MM.1S (cell line): ENCODE measurements around the gene CBARP.

Experiments
- DNase-seq: peaks from one replicate; pipeline ENCODE4 v3.0.0-alpha.2; 2015
- H2AFZ ChIP-seq: fragments of 300-600 bp; sonication (generic); 2 replicates; pipeline ENCODE4 v1.6.0; 2016; ENCODE audit warnings: antibody characterized with exemption, low read length
- H3F3A ChIP-seq: fragments of 300-600 bp; sonication (generic); 2 replicates; pipeline ENCODE4 v1.6.1; 2016; ENCODE audit warnings: mild to moderate bottlenecking, antibody characterized with exemption, low read length, moderate library complexity, mixed read lengths; ENCODE audit not compliant: insufficient read depth
- H3K27ac ChIP-seq: fragments of 300-600 bp; sonication (generic); 2 replicates; pipeline ENCODE4 v1.5.1; 2016; ENCODE audit warnings: mild to moderate bottlenecking, low read length
- H3K27me3 ChIP-seq: fragments of 300-600 bp; sonication (generic); replicated peaks from 2 replicates; pipeline ENCODE4 v1.6.0; 2016; ENCODE audit warnings: low read length; ENCODE audit not compliant: insufficient read depth
- H3K36me3 ChIP-seq: fragments of 300-600 bp; sonication (generic); replicated peaks from 2 replicates; pipeline ENCODE4 v1.6.1; 2016; ENCODE audit warnings: mild to moderate bottlenecking, low read length, mixed read lengths; ENCODE audit not compliant: insufficient read depth
- H3K4me1 ChIP-seq: fragments of 300-600 bp; sonication (generic); 2 replicates; pipeline ENCODE4 v1.6.1; 2016; ENCODE audit warnings: low read length, mixed read lengths
- H3K4me2 ChIP-seq: fragments of 300-600 bp; sonication (generic); 2 replicates; pipeline ENCODE4 v1.6.0; 2016; ENCODE audit warnings: low read depth, low read length
- H3K4me3 ChIP-seq: fragments of 300-600 bp; sonication (generic); 2 replicates; pipeline ENCODE4 v1.5.1; 2016; ENCODE audit warnings: low read length, mixed read lengths
- H3K79me2 ChIP-seq: fragments of 300-600 bp; sonication (generic); 2 replicates; pipeline ENCODE4 v1.6.1; 2016; ENCODE audit warnings: mixed run types, low read length, mixed read lengths
- H3K9ac ChIP-seq: fragments of 300-600 bp; sonication (generic); 2 replicates; pipeline ENCODE4 v1.6.1; 2016; ENCODE audit warnings: low read length, mixed read lengths
- H3K9me2 ChIP-seq: fragments of 300-600 bp; sonication (generic); replicated peaks from 2 replicates; pipeline ENCODE4 v1.6.1; 2016; ENCODE audit warnings: mild to moderate bottlenecking, low read length, mixed read lengths; ENCODE audit not compliant: insufficient read depth
- H3K9me3 ChIP-seq: fragments of 300-600 bp; sonication (generic); replicated peaks from 2 replicates; pipeline ENCODE4 v1.6.1; 2016; ENCODE audit warnings: mild to moderate bottlenecking, low read length, mixed read lengths; ENCODE audit not compliant: insufficient read depth
- H4K20me1 ChIP-seq: fragments of 300-600 bp; sonication (generic); 2 replicates; pipeline ENCODE4 v1.6.1; 2016; ENCODE audit warnings: mild to moderate bottlenecking, low read length, moderate library complexity, mixed read lengths; ENCODE audit not compliant: insufficient read depth
- EZH2 ChIP-seq: fragments of 300-600 bp; sonication (generic); optimal IDR thresholded peaks from 2 replicates; pipeline ENCODE3; 2017; ENCODE audit warnings: low read depth, mild to moderate bottlenecking, antibody characterized with exemption, low read length, mixed read lengths
- EZH2phosphoT487 ChIP-seq: fragments of 300-600 bp; sonication (generic); IDR thresholded peaks from 2 replicates; pipeline ENCODE4 v1.6.1; 2018; ENCODE audit warnings: antibody characterized with exemption, low read length
- TF ChIP-seq, protein P1 (sequence below): fragments of 300-600 bp; sonication (generic); IDR thresholded peaks from 2 replicates; pipeline ENCODE4 v1.5.1; 2016; ENCODE audit warnings: antibody characterized with exemption, low read length, mixed read lengths

CBARP gene

DNA sequence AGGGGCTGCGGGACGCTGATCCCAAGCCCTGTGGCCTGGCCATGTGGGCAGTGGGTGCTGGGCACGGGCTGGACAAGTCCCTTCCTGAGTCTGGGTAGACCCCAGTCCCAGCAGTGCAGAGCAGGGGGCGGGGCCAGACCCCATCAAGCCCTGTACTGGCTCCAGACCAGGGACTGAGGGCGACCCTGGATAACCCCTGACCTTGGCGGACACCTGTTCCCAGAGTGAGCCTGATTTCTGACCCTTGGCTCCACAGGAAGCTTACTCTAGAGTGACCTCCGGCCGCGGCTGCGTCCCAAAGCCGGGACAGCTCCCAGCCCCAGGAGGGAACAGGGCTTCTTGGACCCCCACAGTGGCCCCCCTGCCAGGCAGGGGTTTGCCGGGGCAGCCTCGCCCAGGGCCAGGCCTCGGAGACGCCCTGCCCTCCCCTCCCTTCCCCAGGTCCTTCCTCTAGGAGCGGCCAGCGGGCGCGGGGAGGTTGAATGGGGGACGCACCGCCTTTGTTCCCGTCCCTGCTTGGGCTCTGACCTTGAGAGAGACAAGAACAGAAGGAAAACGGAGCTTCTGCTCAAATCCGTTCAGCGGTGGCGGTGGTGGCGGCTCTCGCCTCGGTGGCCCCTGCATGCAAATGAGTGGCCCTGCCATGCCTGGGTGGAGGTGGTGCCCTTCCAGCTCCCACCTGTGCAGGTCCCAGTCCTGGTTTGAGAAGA is 45.6 kb upstream of the CBARP start:
- Histone ChIP-seq H3K36me3 (no peaks in the 10 kb centered on the region), H3K27me3 (peaks cover 50% of the 10 kb centered on the region), H3K27ac (no peak overlapping the region), H4K20me1 (no peaks in the 10 kb centered on the region), H3K79me2 (peaks cover 4% of the 10 kb centered on the region; the same call in 1 of the 2 replicates), H3K4me1 (no peaks in the 10 kb centered on the region), H3K9ac (no peak overlapping the region), H3K4me3 (no peak overlapping the region), H3F3A (no peaks in the 10 kb centered on the region), H3K4me2 (no peak overlapping the region), H3K9me3 (no peaks in the 10 kb centered on the region), H3K9me2 (no peaks in the 10 kb centered on the region), H2AFZ (no peak overlapping the region)
- no peak for DNase-seq
- TF ChIP-seq EZH2 (no peak), EZH2phosphoT487 (no peak)
- TF ChIP-seq, protein P1, sequence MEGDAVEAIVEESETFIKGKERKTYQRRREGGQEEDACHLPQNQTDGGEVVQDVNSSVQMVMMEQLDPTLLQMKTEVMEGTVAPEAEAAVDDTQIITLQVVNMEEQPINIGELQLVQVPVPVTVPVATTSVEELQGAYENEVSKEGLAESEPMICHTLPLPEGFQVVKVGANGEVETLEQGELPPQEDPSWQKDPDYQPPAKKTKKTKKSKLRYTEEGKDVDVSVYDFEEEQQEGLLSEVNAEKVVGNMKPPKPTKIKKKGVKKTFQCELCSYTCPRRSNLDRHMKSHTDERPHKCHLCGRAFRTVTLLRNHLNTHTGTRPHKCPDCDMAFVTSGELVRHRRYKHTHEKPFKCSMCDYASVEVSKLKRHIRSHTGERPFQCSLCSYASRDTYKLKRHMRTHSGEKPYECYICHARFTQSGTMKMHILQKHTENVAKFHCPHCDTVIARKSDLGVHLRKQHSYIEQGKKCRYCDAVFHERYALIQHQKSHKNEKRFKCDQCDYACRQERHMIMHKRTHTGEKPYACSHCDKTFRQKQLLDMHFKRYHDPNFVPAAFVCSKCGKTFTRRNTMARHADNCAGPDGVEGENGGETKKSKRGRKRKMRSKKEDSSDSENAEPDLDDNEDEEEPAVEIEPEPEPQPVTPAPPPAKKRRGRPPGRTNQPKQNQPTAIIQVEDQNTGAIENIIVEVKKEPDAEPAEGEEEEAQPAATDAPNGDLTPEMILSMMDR = no peak

DNA sequence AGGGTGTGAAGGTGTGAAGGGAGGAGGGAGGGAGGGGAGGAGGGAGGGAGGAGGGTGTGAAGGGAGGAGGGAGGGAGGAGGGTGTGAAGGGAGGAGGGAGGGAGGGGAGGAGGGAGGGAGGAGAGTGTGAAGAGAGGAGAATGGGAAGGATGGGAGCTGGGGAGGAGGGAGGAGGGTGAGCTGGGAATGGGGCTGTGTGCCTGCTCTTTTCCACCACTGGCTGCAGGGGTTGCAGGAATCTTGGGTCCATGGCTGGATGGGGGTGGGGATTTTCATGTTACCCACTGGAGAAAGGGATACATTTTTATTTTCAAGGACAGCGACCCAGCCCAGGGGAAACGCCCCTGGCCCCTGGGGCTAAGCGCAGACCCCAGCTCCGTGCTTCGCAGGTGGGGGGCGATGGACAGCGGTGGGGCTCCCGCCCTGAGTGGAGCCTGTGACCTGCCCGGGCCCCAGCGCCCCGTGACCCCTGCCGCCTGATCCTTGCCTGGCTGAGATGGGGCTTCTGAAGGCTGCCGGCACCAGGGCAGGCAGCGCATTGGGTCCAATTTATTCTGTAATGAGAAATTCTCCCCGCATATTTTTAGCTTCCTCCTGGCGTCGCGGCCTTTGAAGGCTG is 44.9 kb upstream of the CBARP start:
- H3K4me1 ChIP-seq = no peaks in the 10 kb centered on the region
- no peak overlapping the region for H3K27ac ChIP-seq
- no peak overlapping the region for H3K4me3 ChIP-seq
- TF ChIP-seq, protein P1 = no peak
- TF ChIP-seq EZH2 = no peak
- TF ChIP-seq EZH2phosphoT487 = no peak
- H2AFZ ChIP-seq = no peak overlapping the region
- no peak overlapping the region for H3K9ac ChIP-seq
- H3K79me2 ChIP-seq = peaks cover 9% of the 10 kb centered on the region; the same call in 1 of the 2 replicates
- no peaks in the 10 kb centered on the region for H3F3A ChIP-seq
- no peaks in the 10 kb centered on the region for H4K20me1 ChIP-seq
- H3K27me3 ChIP-seq = peaks cover 43% of the 10 kb centered on the region
- DNase-seq = no peak
- H3K9me3 ChIP-seq = no peaks in the 10 kb centered on the region
- H3K9me2 ChIP-seq = no peaks in the 10 kb centered on the region
- no peaks in the 10 kb centered on the region for H3K36me3 ChIP-seq
- H3K4me2 ChIP-seq = no peak overlapping the region

DNA sequence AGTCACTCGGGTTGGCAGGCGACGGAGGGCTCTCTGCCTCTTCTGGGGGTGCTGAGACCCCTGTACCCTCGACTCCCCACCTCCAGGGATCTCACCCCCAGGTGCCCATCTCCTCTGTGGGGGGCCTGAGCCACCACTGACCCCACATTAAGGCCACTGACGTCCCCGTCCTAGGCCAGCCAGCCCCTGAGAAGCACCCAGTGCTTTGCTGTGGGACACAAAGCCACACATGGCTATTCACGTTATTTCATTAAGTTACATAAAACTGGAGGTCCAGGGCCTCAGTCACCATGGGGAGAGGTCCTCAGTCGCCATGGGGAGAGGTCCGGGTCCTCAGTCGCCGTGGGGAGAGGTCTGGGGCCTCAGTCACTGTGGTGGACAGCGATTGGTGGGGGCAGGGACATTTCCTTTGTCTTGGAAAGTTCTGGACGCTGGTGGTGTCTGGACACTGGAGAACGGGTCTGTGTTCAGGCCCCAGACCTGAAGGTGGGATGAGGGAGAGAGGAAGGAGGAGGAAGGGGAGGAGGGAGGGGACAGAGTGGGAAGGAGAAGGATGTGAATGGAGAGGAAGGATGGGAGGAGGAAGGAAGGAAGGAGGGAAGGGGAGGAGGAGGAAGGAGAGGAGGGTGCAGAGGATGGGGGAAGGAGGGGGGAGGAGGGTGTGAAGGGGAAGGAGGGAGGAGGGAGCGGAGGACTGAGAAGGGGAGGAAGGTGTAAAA is 43.9 kb upstream of the CBARP start:
- H3K9me3 ChIP-seq = no peaks in the 10 kb centered on the region
- no peaks in the 10 kb centered on the region for H3K9me2 ChIP-seq
- H4K20me1 ChIP-seq = no peaks in the 10 kb centered on the region
- no peak overlapping the region for H3K4me3 ChIP-seq
- 0 out of 2 replicates have a peak, but pooled peaks cover 3% of the 10 kb centered on the region for H3F3A ChIP-seq
- H2AFZ ChIP-seq = no peak overlapping the region
- no peak for DNase-seq
- H3K36me3 ChIP-seq = no peaks in the 10 kb centered on the region
- no peak overlapping the region for H3K9ac ChIP-seq
- H3K4me1 ChIP-seq = peaks cover 5% of the 10 kb centered on the region
- no peak for TF ChIP-seq EZH2phosphoT487
- TF ChIP-seq, protein P1 = no peak
- TF ChIP-seq EZH2 = no peak
- H3K27ac ChIP-seq = no peak overlapping the region
- peaks cover 18% of the 10 kb centered on the region for H3K79me2 ChIP-seq
- peaks cover 33% of the 10 kb centered on the region for H3K27me3 ChIP-seq
- H3K4me2 ChIP-seq = no peak overlapping the region
